Brain pericyte (primary cell): Measurements from ENCODE around the gene MAP3K6.
"Not testable (repeated sequence)": the region's sequence is repeated elsewhere in the genome, so short reads cannot be mapped to it uniquely, and the experiment has no call there.

Experiments
- DNase-seq: peaks from one replicate; pipeline ENCODE4 v3.0.0-alpha.2; 2012; ENCODE audit warnings: low read depth, low spot score

MAP3K6 gene

GRCh38 chr1:27366411-27367159 is at the start of gene MAP3K6:
TSS of gene MAP3K6 (minus strand) at chr1:27366961. CDS start at chr1:27366597, 364 bp downstream.
- no peak for DNase-seq

- no peak for DNase-seq
Observed at GRCh38 chr1:27414091-27414490, 47.3 kb upstream of the MAP3K6 start.

GRCh38 chr1:27413004-27413403 is 46.2 kb upstream of the MAP3K6 start:
- no peak for DNase-seq

- no peak for DNase-seq
Observed at GRCh38 chr1:27412502-27412901, 45.7 kb upstream of the MAP3K6 start.

GRCh38 chr1:27410709-27411108 is 43.9 kb upstream of the MAP3K6 start:
- DNase-seq, result no peak

- no peak for DNase-seq
Observed at GRCh38 chr1:27409669-27410068, 42.9 kb upstream of the MAP3K6 start.

- no peak for DNase-seq
Observed at GRCh38 chr1:27408151-27408550, 41.4 kb upstream of the MAP3K6 start.

- not testable (repeated sequence) for DNase-seq
Observed at GRCh38 chr1:27406791-27407190, 40.0 kb upstream of the MAP3K6 start.

- DNase-seq, result no peak
Observed at GRCh38 chr1:27406362-27406680, 39.6 kb upstream of the MAP3K6 start.

GRCh38 chr1:27405598-27406361 is 39.0 kb upstream of the MAP3K6 start:
- not testable (repeated sequence) for DNase-seq

GRCh38 chr1:27405074-27405473 is 38.3 kb upstream of the MAP3K6 start:
- no peak for DNase-seq

- DNase-seq, result no peak
Observed at GRCh38 chr1:27403931-27404330, 37.2 kb upstream of the MAP3K6 start.

GRCh38 chr1:27403065-27403726 is 36.4 kb upstream of the MAP3K6 start:
- no peak for DNase-seq

GRCh38 chr1:27402349-27402754 is 35.6 kb upstream of the MAP3K6 start:
- no peak for DNase-seq

- DNase-seq, result no peak
Observed at GRCh38 chr1:27400963-27401341, 34.2 kb upstream of the MAP3K6 start.

- DNase-seq, result no peak
Observed at GRCh38 chr1:27400082-27400962, 33.6 kb upstream of the MAP3K6 start.

GRCh38 chr1:27399251-27400025 is 32.7 kb upstream of the MAP3K6 start:
- no peak for DNase-seq

GRCh38 chr1:27398405-27399149 is 31.8 kb upstream of the MAP3K6 start:
- DNase-seq, result no peak

- no peak for DNase-seq
Observed at GRCh38 chr1:27397749-27398148, 31.0 kb upstream of the MAP3K6 start.

- DNase-seq, result no peak
Observed at GRCh38 chr1:27397110-27397509, 30.3 kb upstream of the MAP3K6 start.
